ENCODE results near the gene MINK1. TPM values are rescaled to one million over a fixed set of nuclear protein-coding genes. Genes with fewer than 3 reads are reported as not detected.

Gene MINK1
- total RNA-seq, 1 experiment from 2014 or later, result 68.8 TPM

- H3K9me3 Mint-ChIP-seq, result peaks cover 0 to 2% of the 10 kb centered on the region in 2 experiments; a peak in 2 of 5 replicates
- Histone ChIP-seq H2BK5ac (ENCODE audit: insufficient read length, low read length) (no peak overlapping the region), H2BK120ac (ENCODE audit: low read depth, low read length, poor library complexity, severe bottlenecking) (no peak overlapping the region), H3K18ac (ENCODE audit: insufficient read length, low read depth, low read length) (peak overlapping the region; percentile 30), H3K27ac (ENCODE audit: insufficient read length, low read depth, low read length) (peak overlapping the region; percentile 17), H3K79me2 (ENCODE audit: insufficient read depth, low read length) (peaks cover 13% of the 10 kb centered on the region; the same call in 1 of the 2 replicates), H2BK15ac (ENCODE audit: low read depth, low read length) (no peak overlapping the region), H2AK5ac (ENCODE audit: insufficient read length, low read length) (no peak overlapping the region), H3K79me1 (ENCODE audit: insufficient read depth, low read depth, low read length, poor library complexity, severe bottlenecking) (peaks cover 4% of the 10 kb centered on the region), H3K4me1 (ENCODE audit: insufficient read depth, low read length) (peaks cover 4% of the 10 kb centered on the region; the same call in 1 of the 2 replicates), H4K20me1 (ENCODE audit: control insufficient read depth, insufficient read depth, insufficient read length) (no peaks in the 10 kb centered on the region), H3K56ac (ENCODE audit: insufficient read length, low read depth, low read length) (no peak overlapping the region), H2BK12ac (ENCODE audit: insufficient read length, low read depth, low read length) (no peak overlapping the region), H3K4ac (ENCODE audit: low read depth, low read length) (no peak overlapping the region; the same call in 1 of the 2 replicates), H3K23me2 (ENCODE audit: insufficient read length, low read depth, low read length, poor library complexity, severe bottlenecking) (peaks cover 23% of the 10 kb centered on the region), H3K9ac (ENCODE audit: extremely low read depth, insufficient read length, low read length) (peak overlapping the region; percentile 53), H2BK20ac (ENCODE audit: low read depth, low read length, poor library complexity, severe bottlenecking) (no peak overlapping the region), H3K23ac (ENCODE audit: insufficient read length, low read depth, low read length) (no peak overlapping the region), H3K4me2 (ENCODE audit: insufficient read depth, insufficient read length, low read length) (peak overlapping the region; percentile 72), H3K27me3 (ENCODE audit: insufficient read depth, low read length) (no peaks in the 10 kb centered on the region), H3K14ac (ENCODE audit: insufficient read depth, low read length) (no peak overlapping the region), H4K8ac (replicated peaks; ENCODE audit: insufficient read length, low read depth, low read length) (no peak overlapping the region), H2AFZ (ENCODE audit: low read length) (no peak overlapping the region), H4K5ac (ENCODE audit: insufficient read length, low read depth, low read length) (no peak overlapping the region), H3K9me3 (ENCODE audit: control insufficient read depth, low read depth, low read length) (no peaks in the 10 kb centered on the region), H4K91ac (ENCODE audit: insufficient read length, low read depth, low read length) (no peak overlapping the region), H3T11ph (ENCODE audit: low read length) (no peak overlapping the region)
- peaks cover 6% of the 10 kb centered on the region for H3K27me3 Mint-ChIP-seq (ENCODE audit: low read depth)
- WGBS (ENCODE audit: extremely low coverage, insufficient read length, low lambda C conversion rate), result no CpG with 5 or more reads among the region's 16 CpGs
- peak overlapping the region; percentile 95 to 100 for H3K4me3 Mint-ChIP-seq
- peak overlapping the region; percentile 78 to 93 (median 92) for H3K27ac Mint-ChIP-seq
- H3K4me1 Mint-ChIP-seq, result peaks cover 35 to 38% of the 10 kb centered on the region in 2 experiments
- no peak for TF ChIP-seq CTCF (conservative IDR thresholded peaks at IDR 0.05)
- no peak for DNase-seq
- peaks cover 32 to 60% (median 51%) of the 10 kb centered on the region in 3 experiments for H3K36me3 Mint-ChIP-seq (ENCODE audit: insufficient read depth in 1 of 3, low read depth in 3 of 3)
Measured at GRCh38 chr17:4946312-4946976, 113.3 kb downstream of the MINK1 start.
